SU-DHL-6 (cell line): ENCODE data around the gene PCSK2.

Source experiments
- H2AFZ ChIP-seq: fragments of 200-600 bp; sonication (generic); 2 replicates; pipeline ENCODE4 v1.6.1; 2014; ENCODE audit warnings: low read depth, mild to moderate bottlenecking, moderate library complexity, mixed read lengths, antibody characterized with exemption, low read length; ENCODE audit not compliant: severe bottlenecking
- H3F3A ChIP-seq: fragments of 200-600 bp; shearing (Covaris generic); 2 replicates; pipeline ENCODE4 v1.6.0; 2016; ENCODE audit warnings: antibody characterized with exemption, mild to moderate bottlenecking; ENCODE audit not compliant: insufficient read depth
- H3K27ac ChIP-seq: fragments of 200-600 bp; sonication (generic); 2 replicates; pipeline ENCODE4 v1.5.1; 2016; ENCODE audit warnings: low read depth, mild to moderate bottlenecking, low read length, moderate library complexity, mixed read lengths
- H3K27me3 ChIP-seq: fragments of 200-600 bp; sonication (generic), shearing (Covaris generic); 2 replicates; pipeline ENCODE4 v1.6.0; 2014; ENCODE audit warnings: mild to moderate bottlenecking, low read length
- H3K36me3 ChIP-seq: fragments of 200-600 bp; sonication (generic); 2 replicates; pipeline ENCODE4 v1.6.1; 2014; ENCODE audit warnings: mild to moderate bottlenecking, low read length, mixed read lengths
- H3K4me2 ChIP-seq: fragments of 300-600, 200-600 bp; shearing (Covaris generic), sonication (generic); 2 replicates; pipeline ENCODE4 v1.6.0; 2014; ENCODE audit warnings: low read length, low read depth, mild to moderate bottlenecking; ENCODE audit not compliant: poor library complexity, severe bottlenecking
- H3K4me3 ChIP-seq: fragments of 200-600 bp; sonication (generic); 2 replicates; pipeline ENCODE4 v1.5.1; 2014; ENCODE audit warnings: antibody characterized with exemption, low read length, mild to moderate bottlenecking, mixed read lengths; ENCODE audit not compliant: insufficient read depth, poor library complexity, severe bottlenecking
- H3K79me2 ChIP-seq: fragments of 200-600 bp; sonication (generic); 2 replicates; pipeline ENCODE4 v1.6.1; 2014; ENCODE audit warnings: mild to moderate bottlenecking, low read length, moderate library complexity; ENCODE audit not compliant: insufficient read depth
- H3K9ac ChIP-seq: fragments of 200-600 bp; sonication (generic); 2 replicates; pipeline ENCODE4 v1.7.0; 2014; ENCODE audit warnings: mild to moderate bottlenecking, low read length
- H3K9me2 ChIP-seq: fragments of 200-600 bp; sonication (generic); replicated peaks from 2 replicates; pipeline ENCODE4 v1.6.1; 2014; ENCODE audit warnings: low read length; ENCODE audit not compliant: insufficient read depth
- H3K9me3 ChIP-seq: fragments of 200-600 bp; sonication (generic); 2 replicates; pipeline ENCODE4 v1.6.1; 2014; ENCODE audit warnings: low read length, mixed read lengths; ENCODE audit not compliant: insufficient read depth
- H4K20me1 ChIP-seq: fragments of 200-600 bp; sonication (generic); 2 replicates; pipeline ENCODE4 v1.6.1; 2014; ENCODE audit warnings: low read depth, mild to moderate bottlenecking, antibody characterized with exemption, low read length, moderate library complexity, mixed read lengths
- EZH2phosphoT487 ChIP-seq: fragments of 200-600 bp; sonication (generic), shearing (Covaris generic); conservative IDR thresholded peaks from 2 replicates; pipeline ENCODE4 v1.6.1; 2018; ENCODE audit warnings: mild to moderate bottlenecking, antibody characterized with exemption, low read length, moderate library complexity, mixed read lengths
- TF ChIP-seq, protein P1 (sequence below): fragments of 200-600 bp; sonication (generic); IDR thresholded peaks from one replicate; pipeline ENCODE4 v1.5.1; 2017; ENCODE audit warnings: antibody characterized with exemption, mild to moderate bottlenecking, low read length, moderate library complexity; ENCODE audit not compliant: insufficient read depth, poor library complexity, severe bottlenecking

Gene PCSK2

DNA sequence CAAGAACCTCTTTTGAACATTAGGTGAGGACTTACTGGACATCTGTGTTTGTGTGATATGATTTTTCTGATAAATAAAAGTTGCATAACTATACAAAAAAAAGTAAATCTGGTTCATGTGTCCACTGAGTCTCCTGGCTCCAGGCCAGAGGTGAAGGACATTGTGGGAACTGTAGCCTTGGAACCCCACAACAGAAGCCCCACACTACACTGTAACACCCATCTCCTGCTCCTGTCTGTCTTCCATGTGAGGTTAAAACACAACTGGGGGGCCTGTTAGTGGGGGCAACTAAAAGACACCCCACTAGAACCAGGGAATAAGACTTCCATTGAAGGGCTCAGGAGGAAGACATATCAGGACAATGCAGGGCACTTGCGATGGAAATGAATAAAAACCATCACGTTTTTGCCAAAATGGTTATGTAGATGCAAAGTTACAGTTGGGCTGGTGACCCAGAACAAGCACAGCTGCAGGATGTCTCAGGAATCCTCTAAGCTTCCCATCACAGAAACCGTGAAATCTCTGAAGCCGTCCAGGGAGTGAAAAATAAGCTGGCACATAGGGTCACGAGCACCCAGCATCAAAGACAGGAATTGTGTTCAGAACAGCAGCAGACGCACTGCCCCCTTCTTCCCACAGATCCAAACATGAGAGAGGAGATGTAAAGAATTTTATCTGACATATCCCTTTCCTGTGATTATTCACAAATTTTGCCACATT lies 36.7 kb upstream of the PCSK2 start:
- Histone ChIP-seq H3K27ac (no peak overlapping the region), H3K79me2 (no peaks in the 10 kb centered on the region), H3K9ac (no peak overlapping the region), H3K4me2 (no peak overlapping the region), H4K20me1 (no peaks in the 10 kb centered on the region), H3K4me3 (no peak overlapping the region), H3K9me3 (no peaks in the 10 kb centered on the region), H3K36me3 (no peaks in the 10 kb centered on the region), H3F3A (no peaks in the 10 kb centered on the region), H3K27me3 (no peaks in the 10 kb centered on the region), H3K9me2 (no peaks in the 10 kb centered on the region), H2AFZ (no peak overlapping the region)
- TF ChIP-seq, protein P1, sequence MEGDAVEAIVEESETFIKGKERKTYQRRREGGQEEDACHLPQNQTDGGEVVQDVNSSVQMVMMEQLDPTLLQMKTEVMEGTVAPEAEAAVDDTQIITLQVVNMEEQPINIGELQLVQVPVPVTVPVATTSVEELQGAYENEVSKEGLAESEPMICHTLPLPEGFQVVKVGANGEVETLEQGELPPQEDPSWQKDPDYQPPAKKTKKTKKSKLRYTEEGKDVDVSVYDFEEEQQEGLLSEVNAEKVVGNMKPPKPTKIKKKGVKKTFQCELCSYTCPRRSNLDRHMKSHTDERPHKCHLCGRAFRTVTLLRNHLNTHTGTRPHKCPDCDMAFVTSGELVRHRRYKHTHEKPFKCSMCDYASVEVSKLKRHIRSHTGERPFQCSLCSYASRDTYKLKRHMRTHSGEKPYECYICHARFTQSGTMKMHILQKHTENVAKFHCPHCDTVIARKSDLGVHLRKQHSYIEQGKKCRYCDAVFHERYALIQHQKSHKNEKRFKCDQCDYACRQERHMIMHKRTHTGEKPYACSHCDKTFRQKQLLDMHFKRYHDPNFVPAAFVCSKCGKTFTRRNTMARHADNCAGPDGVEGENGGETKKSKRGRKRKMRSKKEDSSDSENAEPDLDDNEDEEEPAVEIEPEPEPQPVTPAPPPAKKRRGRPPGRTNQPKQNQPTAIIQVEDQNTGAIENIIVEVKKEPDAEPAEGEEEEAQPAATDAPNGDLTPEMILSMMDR = no peak
- no peak for TF ChIP-seq EZH2phosphoT487

DNA sequence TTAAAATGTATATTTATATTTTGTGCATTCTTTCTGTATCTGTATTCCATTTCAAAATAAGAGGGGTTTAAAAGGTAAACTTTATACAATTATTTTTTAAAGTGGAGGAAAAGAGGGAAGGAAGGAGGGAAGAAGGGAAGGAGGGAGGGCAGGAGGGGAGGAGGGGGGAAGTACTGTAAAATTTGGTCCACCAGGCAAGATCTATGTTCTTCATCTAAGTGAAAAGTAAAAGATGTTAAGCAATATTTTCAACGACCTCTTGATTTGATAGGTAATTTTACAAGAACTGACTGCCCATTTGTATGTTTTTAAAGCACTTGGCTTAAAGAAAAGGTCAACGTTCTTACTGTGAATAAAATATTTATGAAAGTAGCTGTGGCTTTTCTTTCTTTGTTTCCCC lies 29.8 kb upstream of the PCSK2 start:
- Histone ChIP-seq H2AFZ (no peak overlapping the region), H3K9ac (no peak overlapping the region), H3K9me3 (no peaks in the 10 kb centered on the region), H3K4me2 (no peak overlapping the region), H3K9me2 (no peaks in the 10 kb centered on the region), H3K4me3 (no peak overlapping the region), H3F3A (no peaks in the 10 kb centered on the region), H3K27ac (no peak overlapping the region), H3K79me2 (no peaks in the 10 kb centered on the region), H3K27me3 (no peaks in the 10 kb centered on the region), H3K36me3 (no peaks in the 10 kb centered on the region), H4K20me1 (no peaks in the 10 kb centered on the region)
- TF ChIP-seq, protein P1 = no peak
- no peak for TF ChIP-seq EZH2phosphoT487

DNA sequence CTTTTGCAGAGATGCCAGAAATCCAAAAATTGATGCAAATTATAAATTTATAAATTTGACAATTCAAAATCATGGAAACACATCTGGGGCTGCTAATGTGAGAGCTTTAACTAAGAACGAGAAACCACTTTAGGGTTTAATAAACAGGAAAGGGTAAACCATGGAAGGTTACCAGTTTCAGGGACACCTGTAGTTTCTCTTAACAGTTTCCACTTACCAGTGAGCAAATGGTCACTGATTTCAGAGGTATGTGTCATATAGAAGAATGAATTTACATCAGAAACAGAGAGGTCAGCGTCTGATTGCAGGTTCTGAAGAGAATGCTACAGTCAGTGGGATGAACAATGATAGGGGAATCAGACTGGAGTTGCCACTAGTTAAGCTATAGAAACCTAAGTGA lies 24.8 kb upstream of the PCSK2 start:
- Histone ChIP-seq H3K9me2 (no peaks in the 10 kb centered on the region), H3K9ac (no peak overlapping the region), H4K20me1 (no peaks in the 10 kb centered on the region; the same call in 1 of the 2 replicates), H3K79me2 (no peaks in the 10 kb centered on the region), H3K27me3 (no peaks in the 10 kb centered on the region), H3K9me3 (no peaks in the 10 kb centered on the region), H3F3A (no peaks in the 10 kb centered on the region), H3K36me3 (no peaks in the 10 kb centered on the region), H3K27ac (no peak overlapping the region), H3K4me2 (no peak overlapping the region), H3K4me3 (no peak overlapping the region), H2AFZ (no peak overlapping the region)
- TF ChIP-seq, protein P1 = no peak
- TF ChIP-seq EZH2phosphoT487 = no peak
